Endothelial cell of umbilical vein (primary cell): Measurements from ENCODE around the gene ZPLD1.

Experiments
- CTCF ChIP-seq, 2 donors: IDR thresholded peaks; 1 replicate in 1 of 2; 2 replicates in 1 of 2; pipeline ENCODE4 v1.5.1; 2011; ENCODE audit warnings: low read length in 2 of 2, mild to moderate bottlenecking in 2 of 2, moderate library complexity in 2 of 2, control low read depth in 1 of 2, inconsistent platforms in 1 of 2, low read depth in 1 of 2; ENCODE audit not compliant: insufficient read depth in 1 of 2; ENCODE audit errors: extremely low read depth in 1 of 2
- EZH2 ChIP-seq: IDR thresholded peaks from 2 replicates; pipeline ENCODE4 v1.6.1; 2012; ENCODE audit warnings: borderline replicate concordance, low read depth, mild to moderate bottlenecking, moderate library complexity, low read length, inconsistent platforms; ENCODE audit not compliant: severe bottlenecking
- FOS ChIP-seq: IDR thresholded peaks from 2 replicates; pipeline ENCODE4 v1.6.1; 2011; ENCODE audit warnings: mild to moderate bottlenecking, low read length, moderate library complexity, borderline replicate concordance; ENCODE audit not compliant: insufficient read depth
- JUN ChIP-seq: IDR thresholded peaks from 2 replicates; pipeline ENCODE4 v1.6.1; 2011; ENCODE audit warnings: borderline replicate concordance, low read depth; ENCODE audit not compliant: insufficient read length, insufficient read depth
- MAX ChIP-seq: IDR thresholded peaks from 2 replicates; pipeline ENCODE4 v1.6.1; 2011; ENCODE audit not compliant: insufficient read depth, insufficient read length
- MYC ChIP-seq: IDR thresholded peaks from one replicate; pipeline ENCODE4 v1.6.1; 2011; ENCODE audit warnings: mild to moderate bottlenecking, low read depth, low read length
- POLR2A ChIP-seq: IDR thresholded peaks from 2 replicates; pipeline ENCODE4 v1.6.1; 2012; ENCODE audit warnings: low read depth, mild to moderate bottlenecking, control low read depth, low read length
- POLR2AphosphoS5 ChIP-seq: IDR thresholded peaks from 2 replicates; pipeline ENCODE4 v1.6.1; 2012; ENCODE audit warnings: low read depth, mild to moderate bottlenecking, control low read depth, low read length, moderate library complexity; ENCODE audit not compliant: insufficient read depth

GRCh38 chr3:102434715-102435114 lies at the start of gene ZPLD1:
- no peak for TF ChIP-seq POLR2A
- TF ChIP-seq CTCF (IDR thresholded peaks at IDR 0.05; ENCODE audit: extremely low read depth in 1 of 2, insufficient read depth in 1 of 2, low read depth in 1 of 2, low read length in 2 of 2), result no peak
- TF ChIP-seq FOS, result no peak
- no peak for TF ChIP-seq POLR2AphosphoS5
- TF ChIP-seq EZH2, result no peak
- TF ChIP-seq MYC, result no peak
- TF ChIP-seq MAX, result no peak
- no peak for TF ChIP-seq JUN
